NCI-H510A treated with DMSO at 0.1 percent for 48 hours (cell line): Measurements from ENCODE around the gene IQCK.
"Not testable (repeated sequence)": the region's sequence is repeated elsewhere in the genome, so short reads cannot be mapped to it uniquely, and the experiment has no call there.

Source experiments
- DNase-seq: peaks from one replicate; lab custom pipeline; 2025; lab: John Stamatoyannopoulos, UW

Gene IQCK

DNA sequence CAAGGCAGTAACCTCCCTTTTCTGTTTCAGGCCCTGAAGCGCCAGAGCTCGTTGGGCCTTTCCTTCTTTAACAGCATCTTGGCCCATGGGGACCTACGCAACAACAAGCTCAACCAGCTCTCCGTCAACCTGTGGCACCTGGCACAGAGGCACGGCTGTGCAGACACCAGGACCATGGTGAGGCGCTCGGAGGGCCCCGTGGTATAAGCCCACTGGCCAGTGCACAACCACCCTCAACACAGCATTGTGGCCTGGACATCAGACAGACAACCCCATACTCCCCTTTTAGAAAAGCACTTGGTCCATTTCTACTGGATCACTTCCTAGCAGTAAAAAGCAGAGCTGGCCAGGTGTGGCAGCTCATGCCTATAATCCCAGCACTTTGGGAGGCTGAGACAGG lies 18.6 kb upstream of the IQCK start:
- no peak for DNase-seq

DNA sequence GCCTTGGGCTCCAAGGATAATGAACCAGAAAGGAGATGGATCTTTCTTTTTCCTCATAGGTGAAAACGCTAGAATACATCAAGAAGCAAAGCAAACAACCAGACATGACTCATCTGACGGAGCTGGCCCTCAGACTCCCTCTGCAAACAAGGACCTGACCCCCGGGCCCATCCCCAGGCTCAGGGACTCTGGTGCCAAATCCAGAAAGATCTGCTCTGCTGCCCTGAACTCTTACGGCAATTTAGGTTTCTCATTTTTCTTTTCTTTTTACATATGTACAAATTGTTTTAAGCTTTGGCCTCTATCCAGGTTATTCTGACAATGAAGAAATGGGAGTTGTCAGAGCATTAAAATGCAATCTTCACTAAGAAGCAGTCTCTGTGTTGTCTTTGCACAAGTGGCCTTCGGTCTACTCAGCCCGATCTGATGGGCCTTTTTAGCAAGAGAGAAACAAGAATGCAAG lies 17.7 kb upstream of the IQCK start:
- no peak for DNase-seq

DNA sequence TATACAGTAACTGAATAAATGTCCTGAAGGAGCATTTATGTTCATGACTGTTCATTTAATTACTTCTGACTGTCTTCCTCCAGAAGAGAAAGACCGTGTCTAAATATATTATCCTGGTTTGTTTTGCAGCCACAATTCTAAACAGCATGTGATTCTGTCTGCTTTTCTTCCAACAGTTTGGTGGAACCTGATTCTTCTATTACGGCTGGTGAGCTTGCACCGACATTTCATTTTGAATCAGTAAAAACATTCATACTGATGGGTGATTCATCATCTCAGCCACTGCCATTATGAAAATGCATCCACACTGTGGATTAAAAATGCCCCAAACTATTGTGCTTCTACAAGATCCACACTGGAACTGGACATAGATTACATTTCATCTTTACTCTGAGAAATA lies 17.0 kb upstream of the IQCK start:
- DNase-seq = no peak

DNA sequence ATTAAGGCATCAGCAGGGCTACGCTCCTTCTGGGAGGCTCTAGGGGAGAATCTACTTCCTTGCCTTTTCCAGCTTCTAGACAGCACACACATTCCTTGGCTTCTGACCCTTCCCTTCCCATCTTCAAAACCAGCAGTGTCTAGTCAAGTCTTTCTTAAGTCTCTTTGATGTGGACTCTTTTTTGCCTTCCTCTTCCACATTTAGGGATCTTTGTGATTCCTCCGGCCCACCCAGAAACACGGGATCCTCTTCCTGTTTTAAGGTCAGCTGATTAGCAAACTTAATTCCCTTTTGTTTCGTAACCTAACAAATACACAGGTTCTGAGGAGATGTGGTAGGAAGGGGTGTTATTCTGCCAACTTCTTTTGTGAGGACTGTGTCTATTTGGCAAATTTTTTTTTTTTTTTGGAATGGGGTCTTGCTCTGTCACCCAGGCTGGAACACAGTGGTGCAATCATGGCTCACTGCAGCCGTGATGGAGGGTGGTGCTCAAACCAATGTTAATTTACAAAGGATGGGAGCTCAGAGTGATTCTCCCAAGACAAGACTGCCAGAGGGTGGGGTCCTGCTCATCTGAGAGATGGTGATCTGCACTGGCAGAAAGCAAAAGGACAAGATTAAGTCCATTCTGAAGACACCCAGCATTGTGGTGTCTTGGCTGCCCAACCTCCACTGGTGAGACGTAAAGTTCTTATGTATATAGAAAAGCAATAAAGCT lies 14.7 kb upstream of the IQCK start:
- DNase-seq = no peak

DNA sequence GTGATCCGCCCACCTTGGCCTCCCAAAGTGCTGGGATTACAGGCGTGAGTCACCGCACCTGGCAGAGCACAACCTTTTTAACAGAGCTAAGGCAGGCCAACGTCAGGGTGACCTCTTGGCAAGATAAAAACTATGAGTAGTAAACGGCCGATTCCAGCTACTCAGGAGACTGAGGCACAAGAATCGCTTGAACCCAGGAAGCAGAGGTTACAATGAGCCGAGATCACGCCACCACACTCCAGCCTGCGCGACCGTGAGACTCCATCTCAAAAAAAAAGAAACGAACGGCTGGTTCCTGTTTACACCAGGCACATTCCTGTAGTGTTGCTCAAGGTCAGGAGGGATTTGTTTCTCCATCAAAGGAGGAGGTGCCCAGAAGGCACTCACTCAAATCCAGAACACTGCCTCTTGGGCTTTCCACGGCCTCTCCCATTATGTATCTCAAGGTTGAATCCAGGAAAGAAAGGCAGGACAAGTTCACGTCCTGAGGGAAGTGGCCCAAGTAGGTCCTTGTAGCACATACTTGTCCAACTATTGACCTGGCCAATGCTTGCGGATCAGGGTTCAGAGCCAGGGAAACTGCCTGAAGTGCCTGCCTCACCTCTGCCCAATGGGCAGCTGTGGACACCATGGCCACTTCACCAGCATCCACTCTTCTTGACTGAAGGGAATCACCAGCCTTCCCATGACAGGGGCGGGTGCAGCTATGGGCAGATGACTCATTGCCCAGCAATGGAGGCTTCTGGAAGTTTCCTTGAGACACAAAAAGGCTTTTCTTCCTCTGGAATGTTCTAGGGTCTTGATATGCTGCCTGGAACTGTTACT lies 13.5 kb upstream of the IQCK start:
- DNase-seq = no peak

GRCh38 chr16:19705146-19705501 lies 12.9 kb upstream of the IQCK start:
- no peak for DNase-seq

GRCh38 chr16:19705843-19706242 lies 12.2 kb upstream of the IQCK start:
- no peak for DNase-seq

- DNase-seq = no peak
Measured at GRCh38 chr16:19706846-19707245, 11.2 kb upstream of the IQCK start.

DNA sequence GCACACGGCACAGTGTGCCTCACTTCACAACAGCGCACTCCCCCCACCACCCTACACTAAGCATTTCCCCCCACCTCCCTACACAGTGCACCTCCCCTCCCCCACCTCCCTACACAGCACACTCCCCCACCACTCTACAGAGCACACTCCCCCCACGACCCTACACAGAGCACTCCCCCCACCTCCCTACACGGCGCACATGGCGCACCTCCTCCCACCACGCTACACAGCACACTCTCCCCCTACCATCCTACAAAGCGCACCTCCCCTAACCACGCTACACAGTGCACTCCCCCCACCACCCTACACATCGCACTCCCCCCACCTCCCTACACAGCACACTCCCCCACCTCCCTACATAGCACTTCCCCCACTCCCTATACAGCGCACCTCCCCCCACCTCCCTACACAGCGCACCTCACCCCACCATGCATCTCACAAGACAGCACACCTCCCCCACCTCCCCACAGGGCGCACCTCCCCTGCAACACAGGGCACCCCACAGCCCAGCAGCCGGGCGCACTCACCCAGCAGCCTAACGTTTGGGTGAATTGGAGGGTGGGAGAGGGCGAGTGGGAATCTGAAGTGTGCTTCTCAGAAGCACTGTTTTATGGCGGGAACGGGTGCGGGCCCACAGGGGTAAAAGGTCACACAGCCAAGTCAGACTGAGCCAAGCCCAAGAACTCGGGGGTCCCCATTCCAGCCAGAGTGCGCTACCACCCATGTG lies 10.3 kb upstream of the IQCK start:
- no peak for DNase-seq

DNA sequence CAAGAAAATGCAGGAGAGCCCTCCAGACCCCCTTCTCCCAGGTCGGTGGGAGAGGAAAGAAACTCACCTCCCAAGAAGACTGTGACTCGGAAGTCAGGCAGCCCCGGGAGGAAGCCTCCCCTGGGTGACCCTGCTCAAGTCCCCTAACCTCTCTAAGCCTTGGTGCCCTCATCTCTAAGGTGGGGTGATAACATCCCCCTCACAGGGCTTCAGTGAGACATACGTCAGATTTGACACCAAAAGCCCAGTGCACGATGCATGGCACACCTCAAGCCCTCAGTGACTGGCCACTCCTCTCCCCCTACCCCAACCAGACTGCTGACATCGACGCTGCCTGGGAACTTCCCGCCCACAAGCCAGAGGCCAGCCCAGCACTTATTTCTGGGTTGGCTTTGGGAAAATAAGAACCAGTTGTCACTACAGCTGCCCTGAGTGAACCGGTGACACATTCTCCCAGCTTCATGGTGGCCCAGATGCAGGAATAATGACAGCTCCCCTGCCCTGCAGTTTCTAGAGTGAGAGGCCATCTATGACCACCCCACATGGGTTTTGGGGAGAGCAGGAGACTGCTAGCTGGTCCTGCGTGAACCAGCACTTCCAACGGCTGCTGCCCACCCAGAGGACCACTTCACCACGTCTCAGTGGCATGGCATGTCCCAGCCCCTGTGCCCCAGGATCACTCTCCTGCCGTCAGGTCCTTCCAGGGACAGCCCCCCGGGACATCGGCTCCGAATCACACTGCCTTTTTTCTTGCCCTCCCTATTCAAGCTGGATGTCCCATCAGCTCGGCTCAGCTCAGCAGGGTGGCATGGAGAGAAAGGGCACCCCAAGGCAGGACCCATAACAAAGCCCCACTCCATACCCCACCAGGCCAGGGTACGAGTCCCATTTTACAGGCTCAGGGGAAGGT lies 9.5 kb upstream of the IQCK start:
- no peak for DNase-seq

GRCh38 chr16:19709381-19710136 lies 8.5 kb upstream of the IQCK start:
- no peak for DNase-seq

DNA sequence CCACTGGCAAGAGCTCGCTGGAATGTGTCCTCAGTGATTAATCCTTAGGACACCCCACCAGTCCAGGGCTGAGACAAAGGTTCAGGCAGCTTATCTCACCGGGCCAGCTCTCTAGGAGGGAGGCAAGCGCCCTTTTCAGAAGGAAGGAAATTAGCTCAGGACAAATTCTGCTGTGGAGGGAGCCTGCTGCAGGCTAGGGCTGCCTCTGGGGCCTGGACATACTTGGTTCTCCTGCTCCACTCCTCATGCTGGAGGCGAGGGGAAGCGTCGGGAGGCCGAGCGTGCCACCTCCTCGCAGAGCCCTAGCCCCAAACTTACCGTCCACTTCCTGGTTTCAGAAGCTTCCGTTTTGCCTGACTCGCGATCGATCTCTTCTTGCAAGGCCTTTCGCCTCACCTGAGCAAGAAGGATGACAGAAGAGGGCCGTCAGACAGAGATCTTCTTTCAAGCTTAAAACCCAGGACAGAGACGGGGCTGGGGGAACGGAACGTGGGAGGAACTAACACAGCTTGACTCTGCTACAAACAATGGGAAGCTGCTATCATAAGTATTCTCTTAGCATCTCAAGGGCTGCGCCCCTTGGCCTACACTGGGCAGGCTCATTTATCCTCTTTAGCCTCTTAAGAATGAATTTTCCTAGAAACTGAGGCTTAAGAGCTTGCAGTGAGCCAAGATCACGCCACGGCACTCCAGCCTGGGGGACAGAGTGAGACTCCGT lies 7.7 kb upstream of the IQCK start:
- DNase-seq = no peak

DNA sequence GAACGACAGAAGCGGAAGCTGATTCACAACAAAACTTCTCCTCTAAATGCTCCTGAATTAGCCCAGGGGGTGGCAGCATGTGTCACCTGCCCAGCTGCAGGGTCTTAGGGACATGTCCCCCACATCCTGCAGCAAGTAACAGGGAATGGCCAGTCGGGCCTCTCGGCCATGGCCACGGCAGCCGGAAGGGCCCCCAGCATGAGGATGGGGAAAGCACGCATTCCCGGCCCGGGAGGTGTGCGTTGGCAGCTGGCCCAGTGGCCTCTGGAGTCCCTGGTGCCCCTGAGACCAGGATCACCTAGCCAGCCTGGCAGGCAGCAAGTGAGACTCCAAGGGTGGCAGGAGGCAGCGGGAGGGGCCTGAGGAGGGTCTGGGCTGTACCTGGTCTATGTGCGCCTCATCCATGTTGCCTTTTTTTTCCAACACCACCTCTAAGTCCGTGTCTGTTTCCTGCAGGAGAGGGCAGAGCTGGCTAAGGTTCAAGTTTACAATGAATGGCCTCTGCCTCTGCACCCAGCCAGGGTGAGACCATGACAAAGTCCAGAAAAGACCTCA lies 7.0 kb upstream of the IQCK start:
- DNase-seq = no peak

DNA sequence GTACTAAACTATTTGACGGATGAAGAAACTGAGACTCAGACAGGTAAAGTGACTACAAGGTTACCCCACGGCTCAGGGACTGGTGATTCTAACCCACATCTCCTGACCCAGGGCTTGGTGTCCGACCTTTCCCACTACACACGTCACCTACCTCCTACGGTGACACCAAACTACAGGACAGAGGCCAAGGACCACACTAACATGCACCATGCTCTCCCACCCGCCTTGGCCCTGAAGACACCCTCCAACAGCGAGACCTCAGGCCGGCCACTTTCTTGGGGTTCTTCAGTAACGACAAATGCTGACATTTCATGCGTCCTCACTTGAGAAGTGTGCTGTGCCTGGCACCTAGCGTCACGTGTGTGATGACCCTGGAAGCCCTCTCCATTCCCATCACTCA lies 6.4 kb upstream of the IQCK start:
- DNase-seq = no peak

- no peak for DNase-seq
Measured at GRCh38 chr16:19712418-19713058, 5.5 kb upstream of the IQCK start.

GRCh38 chr16:19713697-19714096 lies 4.4 kb upstream of the IQCK start:
- DNase-seq = no peak

GRCh38 chr16:19715566-19715965 lies 2.5 kb upstream of the IQCK start:
- no peak for DNase-seq

DNA sequence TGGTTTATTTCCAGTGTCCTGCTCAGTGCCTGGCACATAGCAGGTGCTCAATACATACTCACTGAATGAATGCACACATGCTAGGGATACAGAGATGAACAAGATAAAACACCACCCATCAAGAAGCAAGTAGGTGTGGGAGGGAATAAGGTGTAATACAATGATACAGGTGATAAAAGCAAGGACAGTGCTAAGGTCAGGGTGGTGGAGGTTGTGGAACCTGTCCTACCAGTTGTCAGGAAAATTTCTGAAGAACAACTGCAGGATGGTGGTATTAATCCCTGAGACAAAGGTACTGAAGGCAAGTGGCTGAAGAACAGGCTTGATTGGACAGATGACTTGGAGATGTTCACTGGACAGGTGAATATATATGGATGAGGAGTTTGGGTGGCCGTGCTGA lies 1.9 kb upstream of the IQCK start:
- DNase-seq = peak; percentile 71

- not testable (repeated sequence) for DNase-seq
Measured at GRCh38 chr16:19716728-19717127, 1.3 kb upstream of the IQCK start.

- peak; percentile 70 for DNase-seq
Measured at GRCh38 chr16:19717314-19717713, 757 bp upstream of the IQCK start.
